ENCODE data around the gene PLPPR1. TPM values are rescaled to one million over a fixed set of nuclear protein-coding genes. Genes with fewer than 3 reads are reported as not detected.

PLPPR1 gene
- total RNA-seq, 1 donor from 2014 or later = not detected

DNA sequence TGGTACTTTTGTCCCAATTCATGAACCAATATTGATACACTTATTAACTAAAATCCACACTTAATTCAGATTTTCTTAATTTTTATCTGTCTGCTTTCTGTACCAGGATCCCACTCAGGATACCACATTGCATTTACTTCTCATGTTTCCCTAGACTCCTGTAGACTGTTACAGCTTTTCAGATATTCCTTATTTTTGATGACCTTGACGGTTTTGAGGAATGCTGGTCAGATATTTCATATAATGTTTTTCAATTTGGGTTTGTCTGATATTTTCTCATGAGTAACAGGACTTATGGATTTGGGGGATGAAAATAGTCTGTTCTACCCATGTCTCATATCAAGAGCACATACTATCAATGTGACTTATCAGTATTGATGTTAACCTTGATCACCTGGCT is 37.4 kb downstream of the PLPPR1 start:
- no peak overlapping the region for H3K27ac ChIP-seq
- no peak for TF ChIP-seq CTCF (IDR thresholded peaks at IDR 0.05)
- DNase-seq (ENCODE audit: low spot score in 2 of 2) = no peak

GRCh38 chr9:101068696-101069095 is 40.2 kb downstream of the PLPPR1 start:
- intact Hi-C loops (cut with DNase I) = no loop called here
- Histone ChIP-seq H3K27ac (no peak overlapping the region), H3K4me3 (no peak overlapping the region), H3K27me3 (no peaks in the 10 kb centered on the region), H3K9me3 (no peaks in the 10 kb centered on the region), H3K4me1 (no peaks in the 10 kb centered on the region), H3K36me3 (no peaks in the 10 kb centered on the region)
- no peak for DNase-seq (ENCODE audit: low spot score in 2 of 2)
- no peak for TF ChIP-seq CTCF (IDR thresholded peaks at IDR 0.05)

More for the DNA sequence above, 37.4 kb downstream of the PLPPR1 start:
- intact Hi-C loops (cut with DNase I) = no loop called here
- no peak overlapping the region for H3K4me3 ChIP-seq
- H3K9me3 ChIP-seq = no peaks in the 10 kb centered on the region
- no peaks in the 10 kb centered on the region for H3K4me1 ChIP-seq
- no peaks in the 10 kb centered on the region for H3K36me3 ChIP-seq
- no peaks in the 10 kb centered on the region for H3K27me3 ChIP-seq

GRCh38 chr9:101072259-101072658 is 43.7 kb downstream of the PLPPR1 start:
- no peaks in the 10 kb centered on the region for H3K4me1 ChIP-seq
- no peaks in the 10 kb centered on the region for H3K27me3 ChIP-seq
- no peaks in the 10 kb centered on the region for H3K9me3 ChIP-seq
- H3K27ac ChIP-seq = no peak overlapping the region
- no peak for DNase-seq (ENCODE audit: low spot score in 2 of 2)
- H3K36me3 ChIP-seq = no peaks in the 10 kb centered on the region
- intact Hi-C loops (cut with DNase I) = no loop called here
- H3K4me3 ChIP-seq = no peak overlapping the region
- TF ChIP-seq CTCF (IDR thresholded peaks at IDR 0.05) = no peak

DNA sequence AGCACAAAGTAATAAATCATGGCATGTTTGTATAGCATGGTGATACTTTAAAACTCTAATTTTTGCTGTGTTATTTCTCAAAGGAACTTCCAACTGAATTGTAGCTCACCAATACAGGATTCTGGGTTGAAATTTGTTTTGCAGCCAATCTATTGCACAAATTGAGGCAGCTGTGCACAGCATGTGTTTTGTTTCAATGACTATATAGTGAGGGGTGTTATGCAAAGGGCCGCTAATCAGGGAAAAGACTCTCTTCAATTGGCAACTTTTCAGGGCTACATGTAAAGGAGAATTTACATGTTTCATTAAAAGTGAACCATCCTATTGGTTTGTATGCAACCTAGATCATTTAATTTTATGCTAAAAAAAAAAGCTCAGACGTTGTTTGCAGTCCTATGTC is 44.6 kb downstream of the PLPPR1 start:
- no peaks in the 10 kb centered on the region for H3K9me3 ChIP-seq
- DNase-seq (ENCODE audit: low spot score in 2 of 2) = no peak
- H3K4me1 ChIP-seq = no peaks in the 10 kb centered on the region
- TF ChIP-seq CTCF (IDR thresholded peaks at IDR 0.05) = no peak
- no peaks in the 10 kb centered on the region for H3K27me3 ChIP-seq
- H3K36me3 ChIP-seq = no peaks in the 10 kb centered on the region
- intact Hi-C loops (cut with DNase I) = no loop called here
- no peak overlapping the region for H3K4me3 ChIP-seq
- H3K27ac ChIP-seq = no peak overlapping the region

- no peak overlapping the region for H3K4me3 ChIP-seq
- DNase-seq (ENCODE audit: low spot score in 2 of 2) = no peak
- no peak overlapping the region for H3K27ac ChIP-seq
- no peaks in the 10 kb centered on the region for H3K27me3 ChIP-seq
- no peaks in the 10 kb centered on the region for H3K9me3 ChIP-seq
- H3K36me3 ChIP-seq = no peaks in the 10 kb centered on the region
- no peaks in the 10 kb centered on the region for H3K4me1 ChIP-seq
- no peak for TF ChIP-seq CTCF (IDR thresholded peaks at IDR 0.05)
- intact Hi-C loops (cut with DNase I) = no loop called here
Measured at GRCh38 chr9:101081641-101082040, 53.1 kb downstream of the PLPPR1 start.
